Dedifferentiated amniotic fluid mesenchymal stem cell (primary cell): ENCODE data around the gene TBX6.
"Not testable (repeated sequence)": the region's sequence is repeated elsewhere in the genome, so short reads cannot be mapped to it uniquely, and the experiment has no call there.

ENCODE experiments used
- DNase-seq: peaks from one replicate; pipeline ENCODE4 v3.0.0-alpha.2; 2016; ENCODE audit errors: extremely low spot score

TBX6 gene

GRCh38 chr16:30091474-30092372 is at the start of gene TBX6:
TBX6 (minus strand) TSS chr16:30091924; CDS start chr16:30091193, 731 bp downstream.
- peak; percentile 82 for DNase-seq

GRCh38 chr16:30139583-30140481 is 48.1 kb upstream of the TBX6 start:
- DNase-seq = no peak

- no peak for DNase-seq
Observed at GRCh38 chr16:30137897-30138296, 46.2 kb upstream of the TBX6 start.

GRCh38 chr16:30136971-30137605 is 45.4 kb upstream of the TBX6 start:
- no peak for DNase-seq

GRCh38 chr16:30132591-30132990 is 40.9 kb upstream of the TBX6 start:
- no peak for DNase-seq

GRCh38 chr16:30131869-30132475 is 40.2 kb upstream of the TBX6 start:
- DNase-seq = no peak

GRCh38 chr16:30127993-30128392 is 36.3 kb upstream of the TBX6 start:
- DNase-seq = no peak

GRCh38 chr16:30125690-30126089 is 34.0 kb upstream of the TBX6 start:
- DNase-seq = not testable (repeated sequence)

- no peak for DNase-seq
Observed at GRCh38 chr16:30124985-30125379, 33.3 kb upstream of the TBX6 start.

GRCh38 chr16:30122604-30123160 is 31.0 kb upstream of the TBX6 start:
- DNase-seq = no peak

GRCh38 chr16:30121741-30122571 is 30.2 kb upstream of the TBX6 start:
- no peak for DNase-seq

GRCh38 chr16:30120340-30121105 is 28.8 kb upstream of the TBX6 start:
- DNase-seq = no peak

- no peak for DNase-seq
Observed at GRCh38 chr16:30119428-30119827, 27.7 kb upstream of the TBX6 start.

GRCh38 chr16:30117768-30118167 is 26.0 kb upstream of the TBX6 start:
- DNase-seq = no peak

GRCh38 chr16:30116291-30117207 is 24.8 kb upstream of the TBX6 start:
- no peak for DNase-seq

GRCh38 chr16:30115238-30115637 is 23.5 kb upstream of the TBX6 start:
- no peak for DNase-seq

- DNase-seq = not testable (repeated sequence)
Observed at GRCh38 chr16:30114833-30115232, 23.1 kb upstream of the TBX6 start.

GRCh38 chr16:30114411-30114810 is 22.7 kb upstream of the TBX6 start:
- no peak for DNase-seq
